HFFc6 (cell line): ENCODE data around the gene AGPAT1. TPM values are rescaled to one million over a fixed set of nuclear protein-coding genes. Genes with fewer than 3 reads are reported as not detected.
A peak's percentile ranks its signal among the peaks of the same experiment; 100 is the strongest.

ENCODE experiments used
- DNase-seq: peaks from one replicate; pipeline ENCODE4 v3.0.0-alpha.2; 2018
- H3K27ac Mint-ChIP-seq: 2 replicates; pipeline ENCODE4 v1.8.0; 2020; ENCODE audit warnings: mild to moderate bottlenecking, mixed read lengths
- H3K27me3 Mint-ChIP-seq: 2 replicates; pipeline ENCODE4 v1.8.0; 2021; ENCODE audit warnings: mild to moderate bottlenecking, moderate library complexity, mixed read lengths; ENCODE audit not compliant: insufficient read depth
- H3K36me3 Mint-ChIP-seq: 2 replicates; pipeline ENCODE4 v1.8.0; 2021; ENCODE audit warnings: low read depth, mixed read lengths
- H3K4me1 Mint-ChIP-seq: 2 replicates; pipeline ENCODE4 v1.8.0; 2020; ENCODE audit warnings: low read depth, mixed read lengths
- H3K4me3 Mint-ChIP-seq: 2 replicates; pipeline ENCODE4 v1.8.0; 2020; ENCODE audit warnings: mild to moderate bottlenecking, moderate library complexity, mixed read lengths
- H3K9me3 Mint-ChIP-seq: 2 replicates; pipeline ENCODE4 v1.8.0; 2020; ENCODE audit warnings: mild to moderate bottlenecking, mixed read lengths
- CTCF ChIP-seq: fragments of 200-600 bp; sonication (generic); IDR thresholded peaks from 2 replicates; pipeline ENCODE4 v1.5.0; 2021; ENCODE audit warnings: antibody characterized with exemption, mild to moderate bottlenecking
- total RNA-seq, 6 experiments: library from RNA; stranded (reverse); fragmentation: NEBNext Ultra II Directional; extraction: Animal tissue kit (Norgen Biotek cat#: 25700); gene quantifications; 2 replicates in 1 of 6; 3 replicates in 5 of 6; pipeline ENCODE4 v1.2.3, GENCODE V29; 2021

Gene AGPAT1
- total RNA-seq, 6 experiments from 2014 or later: 88.8 to 114 (median 104) TPM

GRCh38 chr6:32184084-32184640, 8.3 kb upstream of the AGPAT1 start, which contains the start of gene AGER:
AGER (minus strand) TSS chr6:32184253; CDS start chr6:32184222, 31 bp downstream.
- Mint-ChIP-seq H3K9me3 (no peaks in the 10 kb centered on the region), H3K27ac (peak within 1 kb of the TSS; percentile 89; the same call in 1 of the 2 replicates), H3K27me3 (peaks cover 4% of the 10 kb centered on the region), H3K4me1 (peaks cover 55% of the 10 kb centered on the region), H3K4me3 (no peak within 1 kb of the TSS), H3K36me3 (peaks cover 29% of the 10 kb centered on the region)
- no peak for DNase-seq
- TF ChIP-seq CTCF: no peak

- no peak for TF ChIP-seq CTCF
- H3K4me3 Mint-ChIP-seq: no peak overlapping the region
- peaks cover 29% of the 10 kb centered on the region for H3K36me3 Mint-ChIP-seq
Observed at GRCh38 chr6:32183483-32184083, 7.7 kb upstream of the AGPAT1 start.

GRCh38 chr6:32183030-32183429, 7.1 kb upstream of the AGPAT1 start:
- peaks cover 4% of the 10 kb centered on the region for H3K27me3 Mint-ChIP-seq
- no peak for DNase-seq
- TF ChIP-seq CTCF: no peak
- H3K4me3 Mint-ChIP-seq: no peak overlapping the region
- H3K27ac Mint-ChIP-seq: peak overlapping the region; percentile 31; the same call in 1 of the 2 replicates
- peaks cover 29% of the 10 kb centered on the region for H3K36me3 Mint-ChIP-seq
- no peaks in the 10 kb centered on the region for H3K9me3 Mint-ChIP-seq
- H3K4me1 Mint-ChIP-seq: peaks cover 52% of the 10 kb centered on the region

More at GRCh38 chr6:32183483-32184083, 7.7 kb upstream of the AGPAT1 start:
- no peaks in the 10 kb centered on the region for H3K9me3 Mint-ChIP-seq
- peaks cover 4% of the 10 kb centered on the region for H3K27me3 Mint-ChIP-seq
- H3K27ac Mint-ChIP-seq: peak overlapping the region; percentile 31; the same call in 1 of the 2 replicates
- no peak for DNase-seq
- peaks cover 56% of the 10 kb centered on the region for H3K4me1 Mint-ChIP-seq

- DNase-seq: no peak
- Mint-ChIP-seq H3K4me1 (peaks cover 49% of the 10 kb centered on the region), H3K9me3 (no peaks in the 10 kb centered on the region), H3K27ac (no peak overlapping the region; the same call in 1 of the 2 replicates), H3K4me3 (no peak overlapping the region), H3K27me3 (peaks cover 4% of the 10 kb centered on the region), H3K36me3 (peaks cover 27% of the 10 kb centered on the region)
- TF ChIP-seq CTCF: no peak
Observed at GRCh38 chr6:32182555-32182981, 6.7 kb upstream of the AGPAT1 start.

GRCh38 chr6:32181915-32182529, 6.1 kb upstream of the AGPAT1 start:
- Mint-ChIP-seq H3K27me3 (peaks cover 4% of the 10 kb centered on the region), H3K4me3 (no peak overlapping the region), H3K36me3 (peaks cover 22% of the 10 kb centered on the region), H3K27ac (no peak overlapping the region), H3K9me3 (no peaks in the 10 kb centered on the region), H3K4me1 (peaks cover 49% of the 10 kb centered on the region)
- DNase-seq: no peak
- TF ChIP-seq CTCF: no peak
